OCI-LY7 (cell line): Measurements from ENCODE around the gene SLC16A13.

Experiments used
- CTCF ChIP-seq: fragments of 200-600 bp; sonication (generic); conservative IDR thresholded peaks from 2 replicates; pipeline ENCODE4 v1.5.1; 2014; ENCODE audit warnings: mild to moderate bottlenecking, antibody characterized with exemption, low read length, moderate library complexity, mixed read lengths
- EZH2phosphoT487 ChIP-seq: fragments of 200-600 bp; sonication (generic); IDR thresholded peaks from 2 replicates; pipeline ENCODE4 v1.6.1; 2018; ENCODE audit warnings: low read depth, borderline replicate concordance, mild to moderate bottlenecking, mixed run types, antibody characterized with exemption, low read length, moderate library complexity, mixed read lengths

- no peak for TF ChIP-seq CTCF
- no peak for TF ChIP-seq EZH2phosphoT487
Measured at GRCh38 chr17:6997171-6997570, 38.6 kb upstream of the SLC16A13 start.
